ENCODE results near the gene PRR16. TPM values are rescaled to one million over a fixed set of nuclear protein-coding genes. Genes with fewer than 3 reads are reported as not detected.

PRR16 gene
- total and polyA plus RNA-seq, 2 of the 13 experiments (the other 11 are each of a cell fraction or from before 2014, with no cell fraction given), result not detected

DNA sequence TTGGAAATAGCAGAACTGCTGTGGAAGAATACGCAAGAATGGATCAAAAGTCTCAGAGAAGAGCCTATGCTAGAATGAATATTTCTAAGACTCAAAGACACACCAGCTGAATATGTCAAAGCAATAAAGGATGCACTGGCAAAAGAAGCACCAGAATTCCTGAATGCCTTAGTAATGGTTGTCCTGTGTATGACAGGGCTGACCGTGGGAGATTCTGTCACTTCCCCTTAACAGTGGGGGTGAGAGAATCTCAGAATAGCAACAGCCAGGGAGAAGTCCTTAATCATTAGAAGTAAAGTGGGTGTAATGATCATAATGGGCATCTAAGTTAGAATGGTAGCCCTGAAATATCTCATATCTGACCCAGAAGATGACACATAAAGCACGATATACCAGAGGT is 14.6 kb upstream of the PRR16 start:
- no peak for TF ChIP-seq SIN3B (IDR thresholded peaks at IDR 0.05; ENCODE audit: low read length)
- TF ChIP-seq, protein P1, sequence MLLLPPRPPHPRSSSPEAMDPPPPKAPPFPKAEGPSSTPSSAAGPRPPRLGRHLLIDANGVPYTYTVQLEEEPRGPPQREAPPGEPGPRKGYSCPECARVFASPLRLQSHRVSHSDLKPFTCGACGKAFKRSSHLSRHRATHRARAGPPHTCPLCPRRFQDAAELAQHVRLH (CRISPR knock-in tag; IDR thresholded peaks at IDR 0.05; ENCODE audit: borderline replicate concordance, low read depth), result no peak
- no peak for TF ChIP-seq MED1 (CRISPR knock-in tag; IDR thresholded peaks at IDR 0.05)
- no peak for TF ChIP-seq ZSCAN9 (CRISPR knock-in tag; IDR thresholded peaks at IDR 0.05; ENCODE audit: borderline replicate concordance)
- no peak for TF ChIP-seq ZNF264 (CRISPR knock-in tag; IDR thresholded peaks at IDR 0.05)
- TF ChIP-seq, protein P2, sequence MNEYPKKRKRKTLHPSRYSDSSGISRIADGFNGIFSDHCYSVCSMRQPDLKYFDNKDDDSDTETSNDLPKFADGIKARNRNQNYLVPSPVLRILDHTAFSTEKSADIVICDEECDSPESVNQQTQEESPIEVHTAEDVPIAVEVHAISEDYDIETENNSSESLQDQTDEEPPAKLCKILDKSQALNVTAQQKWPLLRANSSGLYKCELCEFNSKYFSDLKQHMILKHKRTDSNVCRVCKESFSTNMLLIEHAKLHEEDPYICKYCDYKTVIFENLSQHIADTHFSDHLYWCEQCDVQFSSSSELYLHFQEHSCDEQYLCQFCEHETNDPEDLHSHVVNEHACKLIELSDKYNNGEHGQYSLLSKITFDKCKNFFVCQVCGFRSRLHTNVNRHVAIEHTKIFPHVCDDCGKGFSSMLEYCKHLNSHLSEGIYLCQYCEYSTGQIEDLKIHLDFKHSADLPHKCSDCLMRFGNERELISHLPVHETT (CRISPR knock-in tag; conservative IDR thresholded peaks at IDR 0.05), result no peak
- no peak for TF ChIP-seq ZNF615 (CRISPR knock-in tag; IDR thresholded peaks at IDR 0.05; ENCODE audit: borderline replicate concordance)
- no peak for TF ChIP-seq ZNF530 (CRISPR knock-in tag; IDR thresholded peaks at IDR 0.05; ENCODE audit: low read depth)
- H2AFZ ChIP-seq (ENCODE audit: low read length), result no peak overlapping the region
- no peak for DNase-seq (ENCODE audit: low spot score)
- no peak for ATAC-seq
- 6% methylated on average over 3 of the region's 3 CpGs for WGBS (ENCODE audit: low lambda C conversion rate)
- no peak overlapping the region for H3K27ac ChIP-seq (ENCODE audit: extremely low read length, insufficient read depth, low read length)
- POLR2A ChIA-PET, result no interaction called here
- H3K9me3 ChIP-seq (ENCODE audit: low read length), result no peaks in the 10 kb centered on the region
- BruUV-seq (replicated peaks), result no TSS peak
- H3K4me2 ChIP-seq (ENCODE audit: low read depth, low read length), result no peak overlapping the region
- H3K36me3 ChIP-seq (replicated peaks in 1 of 2; ENCODE audit: control insufficient read depth in 1 of 2, insufficient read depth in 2 of 2, low read length in 2 of 2), result no peaks in the 10 kb centered on the region
- H4K20me1 ChIP-seq (ENCODE audit: insufficient read depth, low read length), result no peaks in the 10 kb centered on the region
- H3K9ac ChIP-seq (ENCODE audit: insufficient read depth, low read depth, low read length), result no peak overlapping the region
- in situ Hi-C loops (cut with HindIII; ENCODE audit: extremely low pct_ligation_motif_present, low pct_unique_long_range_greater_than_20kb), result no loop called here
- FAIRE-seq, result no peak
- CTCF ChIA-PET (ENCODE audit: low intra/inter-chr PET ratio, low total read pairs), result no interaction called here
- no peaks in the 10 kb centered on the region for H3K27me3 ChIP-seq (ENCODE audit: control insufficient read depth in 1 of 2, insufficient read depth in 2 of 2, low read length in 2 of 2)
- H3K4me3 ChIP-seq (replicated peaks in 1 of 3; ENCODE audit: insufficient read depth in 1 of 3, low read depth in 2 of 3, low read length in 3 of 3), result no peak overlapping the region
- no peaks in the 10 kb centered on the region for H3K4me1 ChIP-seq (ENCODE audit: insufficient read depth, low read length)
- intact Hi-C loops (cut with micrococcal nuclease; ENCODE audit: unreplicated experiment), result no loop called here
- no peaks in the 10 kb centered on the region for H3K79me2 ChIP-seq (ENCODE audit: insufficient read depth, low read length)

DNA sequence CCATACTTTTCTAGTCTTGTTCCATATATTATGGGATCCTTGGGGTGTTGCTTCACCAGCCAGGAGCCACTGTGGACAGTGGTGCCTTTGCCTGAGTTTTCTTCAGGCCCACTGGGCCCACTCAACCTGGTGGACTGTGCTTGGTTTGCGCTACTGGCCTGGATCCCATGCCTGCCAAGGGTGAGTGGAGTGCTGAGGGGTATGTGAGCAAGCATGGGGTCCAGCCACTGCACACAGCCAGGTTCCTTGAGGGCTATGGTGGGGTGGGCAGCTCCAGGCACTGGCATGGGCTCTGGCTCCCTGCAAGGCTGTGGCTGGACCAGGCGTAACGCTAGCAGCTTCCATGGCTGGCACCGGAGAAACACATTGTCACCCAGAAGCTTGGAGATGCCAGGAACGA is 13.2 kb upstream of the PRR16 start:
- Histone ChIP-seq H3K27me3 (ENCODE audit: control insufficient read depth in 1 of 2, insufficient read depth in 2 of 2, low read length in 2 of 2) (no peaks in the 10 kb centered on the region), H3K4me2 (ENCODE audit: low read depth, low read length) (no peak overlapping the region), H4K20me1 (ENCODE audit: insufficient read depth, low read length) (no peaks in the 10 kb centered on the region), H3K4me1 (ENCODE audit: insufficient read depth, low read length) (no peaks in the 10 kb centered on the region), H3K9me3 (ENCODE audit: low read length) (no peaks in the 10 kb centered on the region), H3K79me2 (ENCODE audit: insufficient read depth, low read length) (no peaks in the 10 kb centered on the region), H3K4me3 (replicated peaks in 1 of 3; ENCODE audit: insufficient read depth in 1 of 3, low read depth in 2 of 3, low read length in 3 of 3) (no peak overlapping the region), H3K36me3 (replicated peaks in 1 of 2; ENCODE audit: control insufficient read depth in 1 of 2, insufficient read depth in 2 of 2, low read length in 2 of 2) (no peaks in the 10 kb centered on the region), H3K9ac (ENCODE audit: insufficient read depth, low read depth, low read length) (no peak overlapping the region), H3K27ac (ENCODE audit: extremely low read length, insufficient read depth, low read length) (no peak overlapping the region), H2AFZ (ENCODE audit: low read length) (no peak overlapping the region)
- in situ Hi-C loops (cut with HindIII; ENCODE audit: extremely low pct_ligation_motif_present, low pct_unique_long_range_greater_than_20kb) (loop anchor here (10.0 kb wide), 1 partner anchor 976 kb away; no protein-coding TSS in a partner anchor), intact Hi-C loops (cut with micrococcal nuclease; ENCODE audit: unreplicated experiment) (no loop called here)
- POLR2A ChIA-PET, result no interaction called here
- whole genome bisulfite sequencing (ENCODE audit: low lambda C conversion rate), result 0% methylated on average over 1 of the region's 5 CpGs
- FAIRE-seq, result no peak
- no TSS peak for BruUV-seq (replicated peaks)
- CTCF ChIA-PET (ENCODE audit: low intra/inter-chr PET ratio, low total read pairs), result no interaction called here
- no peak for ATAC-seq
- DNase-seq (ENCODE audit: low spot score), result no peak
- no peak for TF ChIP-seq ZNF207 (IDR thresholded peaks at IDR 0.05; ENCODE audit: borderline replicate concordance)
- TF ChIP-seq ZFP41 (CRISPR knock-in tag; IDR thresholded peaks at IDR 0.05; ENCODE audit: borderline replicate concordance), result no peak
- no peak for TF ChIP-seq ZNF138 (CRISPR knock-in tag; IDR thresholded peaks at IDR 0.05; ENCODE audit: low read depth)
- no peak for TF ChIP-seq ZNF292 (CRISPR knock-in tag; IDR thresholded peaks at IDR 0.05; ENCODE audit: borderline replicate concordance, low read depth)
- TF ChIP-seq, protein P1 (CRISPR knock-in tag; IDR thresholded peaks at IDR 0.05; ENCODE audit: borderline replicate concordance, low read depth), result no peak
- TF ChIP-seq HMGA1 (CRISPR knock-in tag; conservative IDR thresholded peaks at IDR 0.05), result no peak
- TF ChIP-seq, protein P3, sequence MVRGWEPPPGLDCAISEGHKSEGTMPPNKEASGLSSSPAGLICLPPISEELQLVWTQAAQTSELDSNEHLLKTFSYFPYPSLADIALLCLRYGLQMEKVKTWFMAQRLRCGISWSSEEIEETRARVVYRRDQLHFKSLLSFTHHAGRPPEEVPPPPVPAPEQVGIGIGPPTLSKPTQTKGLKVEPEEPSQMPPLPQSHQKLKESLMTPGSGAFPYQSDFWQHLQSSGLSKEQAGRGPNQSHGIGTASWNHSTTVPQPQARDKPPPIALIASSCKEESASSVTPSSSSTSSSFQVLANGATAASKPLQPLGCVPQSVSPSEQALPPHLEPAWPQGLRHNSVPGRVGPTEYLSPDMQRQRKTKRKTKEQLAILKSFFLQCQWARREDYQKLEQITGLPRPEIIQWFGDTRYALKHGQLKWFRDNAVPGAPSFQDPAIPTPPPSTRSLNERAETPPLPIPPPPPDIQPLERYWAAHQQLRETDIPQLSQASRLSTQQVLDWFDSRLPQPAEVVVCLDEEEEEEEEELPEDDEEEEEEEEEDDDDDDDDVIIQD (CRISPR knock-in tag; IDR thresholded peaks at IDR 0.05; ENCODE audit: low read depth), result no peak
- TF ChIP-seq U2AF2 (IDR thresholded peaks at IDR 0.05; ENCODE audit: low read depth, low read length), result no peak
- no peak for TF ChIP-seq ZNF263 (CRISPR knock-in tag; IDR thresholded peaks at IDR 0.05)
- TF ChIP-seq CBFB (CRISPR knock-in tag; IDR thresholded peaks at IDR 0.05), result no peak
- TF ChIP-seq CREB1 (IDR thresholded peaks at IDR 0.05), result no peak
- no peak for TF ChIP-seq CREB1 (CRISPR knock-in tag; IDR thresholded peaks at IDR 0.05)
- TF ChIP-seq MED1 (CRISPR knock-in tag; IDR thresholded peaks at IDR 0.05), result no peak
